Measurements from ENCODE around the gene GDAP1L1.
"Not testable (repeated sequence)": the region's sequence is repeated elsewhere in the genome, so short reads cannot be mapped to it uniquely, and the experiment has no call there.

The GDAP1L1 gene

DNA sequence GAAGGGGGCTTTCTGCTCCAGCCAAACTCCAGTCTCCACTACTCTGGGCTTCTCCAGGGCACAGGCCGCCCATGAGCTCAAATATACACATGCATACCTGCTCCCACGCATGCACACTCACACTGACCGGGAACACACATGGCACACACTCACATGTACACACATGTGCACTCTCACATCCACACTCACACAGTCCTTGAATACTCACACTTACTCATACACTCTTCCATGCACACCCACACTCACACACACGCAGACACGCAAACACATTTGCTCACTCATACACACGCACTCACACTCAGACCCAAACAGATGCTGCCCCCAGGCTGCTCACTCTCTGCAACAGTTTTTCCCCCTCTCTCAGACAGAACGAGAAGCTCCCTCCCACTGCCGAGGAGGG is 7.0 kb downstream of the GDAP1L1 start:
- no peak for DNase-seq (ENCODE audit: low read depth in 2 of 2)

GRCh38 chr20:44255942-44256341 is 8.8 kb downstream of the GDAP1L1 start:
- DNase-seq (ENCODE audit: low read depth in 2 of 2), result no peak

DNA sequence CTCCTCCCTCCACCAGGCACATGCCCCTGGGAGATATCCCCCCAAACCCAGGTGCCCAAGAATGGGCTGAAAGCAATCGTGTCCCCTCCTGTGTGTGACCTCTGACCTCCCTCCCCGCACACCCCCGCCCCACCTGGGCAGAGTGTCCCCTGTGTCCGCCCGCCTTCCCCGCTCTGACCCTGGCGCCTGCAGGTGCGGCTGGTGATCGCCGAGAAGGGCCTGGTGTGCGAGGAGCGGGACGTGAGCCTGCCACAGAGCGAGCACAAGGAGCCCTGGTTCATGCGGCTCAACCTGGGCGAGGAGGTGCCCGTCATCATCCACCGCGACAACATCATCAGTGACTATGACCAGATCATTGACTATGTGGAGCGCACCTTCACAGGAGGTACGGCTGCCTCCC is 9.9 kb downstream of the GDAP1L1 start:
- DNase-seq (ENCODE audit: low read depth in 2 of 2), result no peak

DNA sequence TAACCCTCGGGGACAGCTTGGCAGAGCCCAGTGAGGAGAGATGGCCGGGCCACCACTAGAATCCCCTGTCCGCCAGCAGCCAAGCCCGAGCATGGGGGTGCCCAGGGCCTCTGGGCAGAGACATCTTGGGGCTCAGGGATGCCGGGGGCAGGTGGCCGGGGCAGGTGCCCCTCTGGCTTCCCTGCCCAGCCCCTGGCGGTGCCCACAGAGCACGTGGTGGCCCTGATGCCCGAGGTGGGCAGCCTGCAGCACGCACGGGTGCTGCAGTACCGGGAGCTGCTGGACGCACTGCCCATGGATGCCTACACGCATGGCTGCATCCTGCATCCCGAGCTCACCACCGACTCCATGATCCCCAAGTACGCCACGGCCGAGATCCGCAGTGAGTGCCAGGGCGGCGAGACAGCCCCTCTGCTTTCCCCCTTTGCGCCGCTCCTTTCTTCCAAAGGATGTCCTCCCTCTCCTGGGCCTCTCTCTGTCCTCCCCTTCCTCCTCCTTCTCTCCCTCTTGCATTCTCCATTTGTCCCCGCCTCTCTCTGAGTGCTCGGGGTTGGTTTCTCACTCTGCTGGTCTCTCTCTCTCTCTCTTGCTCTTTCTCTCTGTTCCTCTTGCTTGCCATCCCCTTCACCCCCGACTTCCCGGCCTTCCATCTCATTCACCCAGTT is 11.2 kb downstream of the GDAP1L1 start:
- DNase-seq (ENCODE audit: low read depth in 2 of 2), result no peak

GRCh38 chr20:44264287-44264686 is 17.2 kb downstream of the GDAP1L1 start:
- no peak for DNase-seq (ENCODE audit: low read depth in 2 of 2)

GRCh38 chr20:44268802-44269201 is 21.7 kb downstream of the GDAP1L1 start:
- no peak for DNase-seq (ENCODE audit: low read depth in 2 of 2)

- no peak for DNase-seq (ENCODE audit: low read depth in 2 of 2)
Measured at GRCh38 chr20:44271915-44272663, 25.0 kb downstream of the GDAP1L1 start.

DNA sequence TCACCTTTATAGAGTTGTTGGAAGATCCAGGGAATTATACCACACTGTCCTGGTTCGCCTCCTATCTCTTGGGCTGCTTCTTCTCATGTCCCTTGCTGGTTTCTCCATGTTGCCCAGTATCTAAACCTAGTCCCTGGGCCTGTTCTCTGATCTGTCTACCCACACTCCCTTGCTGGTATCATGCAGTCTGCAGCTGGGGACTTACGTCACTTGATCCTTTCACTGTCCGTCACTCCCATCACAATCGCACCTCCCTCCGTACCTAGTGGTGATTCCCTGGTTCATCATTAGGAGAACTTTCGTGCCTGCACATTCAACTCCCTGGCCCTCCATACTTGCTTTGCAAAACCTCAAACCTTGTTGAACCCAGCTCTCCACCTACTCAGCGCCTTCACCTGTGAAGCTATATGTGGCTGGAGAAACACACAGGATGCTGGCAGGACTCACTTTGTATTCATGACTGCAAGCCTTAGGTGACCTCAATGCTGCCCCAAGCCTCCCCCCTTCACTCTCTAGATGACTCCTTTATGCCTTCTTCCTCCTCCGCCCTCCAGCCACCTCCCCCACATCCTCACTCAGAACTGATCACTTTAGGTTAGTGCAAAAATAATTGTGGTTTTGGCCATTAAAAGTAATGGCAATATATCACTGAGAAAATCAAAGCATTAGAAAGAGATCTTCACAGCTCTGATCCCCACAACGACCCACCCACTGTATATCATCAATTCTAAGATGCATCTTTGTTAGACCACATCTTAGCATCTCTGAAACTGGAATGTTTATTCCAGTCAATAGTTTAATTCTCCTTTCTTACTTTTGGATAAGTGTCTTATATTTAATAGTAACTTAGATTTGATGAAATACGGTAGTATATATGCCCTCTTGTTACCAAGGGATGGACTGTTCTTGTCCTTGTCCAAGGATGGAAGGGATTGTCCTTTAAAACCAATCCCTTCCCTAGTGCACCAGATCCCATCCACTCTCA is 26.4 kb downstream of the GDAP1L1 start:
- no peak for DNase-seq (ENCODE audit: low read depth in 2 of 2)

GRCh38 chr20:44274303-44275017 is 27.4 kb downstream of the GDAP1L1 start:
- no peak for DNase-seq (ENCODE audit: low read depth in 2 of 2)

- DNase-seq (ENCODE audit: low read depth in 2 of 2), result no peak
Measured at GRCh38 chr20:44279228-44279627, 32.1 kb downstream of the GDAP1L1 start.

DNA sequence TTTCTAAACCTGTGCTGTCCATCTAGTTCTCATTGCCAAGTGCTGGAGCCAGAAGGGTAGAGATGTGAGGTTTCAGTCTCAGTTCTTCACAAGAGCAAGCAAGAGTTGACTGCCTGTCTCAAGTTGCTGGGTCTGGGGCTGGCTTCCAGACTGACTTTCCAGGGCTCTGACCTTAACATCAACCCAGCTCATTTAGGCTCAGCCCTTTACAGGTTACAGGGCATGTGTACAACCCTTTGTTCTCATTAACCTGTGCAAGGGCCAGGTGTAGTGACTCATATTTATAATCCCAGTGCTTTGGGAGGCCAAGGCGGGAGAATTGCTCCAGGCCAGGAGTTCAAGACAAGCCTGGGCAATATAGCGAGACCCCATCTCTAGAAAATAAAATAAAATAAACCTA is 33.3 kb downstream of the GDAP1L1 start:
- no peak for DNase-seq (ENCODE audit: low read depth in 2 of 2)

- no peak for DNase-seq (ENCODE audit: low read depth in 2 of 2)
Measured at GRCh38 chr20:44282192-44282591, 35.1 kb downstream of the GDAP1L1 start.

DNA sequence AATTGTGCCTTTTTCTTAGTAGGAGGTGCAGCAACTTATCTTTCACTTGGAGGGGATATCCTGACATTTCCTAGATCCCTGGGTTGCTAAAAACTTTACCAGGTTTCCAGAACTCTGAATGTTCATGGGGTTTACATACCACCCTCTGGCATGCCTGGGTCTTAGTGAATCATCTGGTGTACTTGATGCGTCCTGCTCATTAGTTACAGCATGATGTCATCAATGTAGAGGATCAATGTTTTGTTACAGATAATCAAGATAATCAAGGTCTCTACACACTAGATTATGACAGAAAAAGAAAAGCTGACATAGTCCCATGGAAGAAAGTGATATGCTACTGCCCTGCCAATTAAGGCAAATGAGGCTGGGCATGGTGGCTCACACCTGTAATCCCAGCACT is 36.9 kb downstream of the GDAP1L1 start:
- DNase-seq (ENCODE audit: low read depth in 2 of 2), result no peak

DNA sequence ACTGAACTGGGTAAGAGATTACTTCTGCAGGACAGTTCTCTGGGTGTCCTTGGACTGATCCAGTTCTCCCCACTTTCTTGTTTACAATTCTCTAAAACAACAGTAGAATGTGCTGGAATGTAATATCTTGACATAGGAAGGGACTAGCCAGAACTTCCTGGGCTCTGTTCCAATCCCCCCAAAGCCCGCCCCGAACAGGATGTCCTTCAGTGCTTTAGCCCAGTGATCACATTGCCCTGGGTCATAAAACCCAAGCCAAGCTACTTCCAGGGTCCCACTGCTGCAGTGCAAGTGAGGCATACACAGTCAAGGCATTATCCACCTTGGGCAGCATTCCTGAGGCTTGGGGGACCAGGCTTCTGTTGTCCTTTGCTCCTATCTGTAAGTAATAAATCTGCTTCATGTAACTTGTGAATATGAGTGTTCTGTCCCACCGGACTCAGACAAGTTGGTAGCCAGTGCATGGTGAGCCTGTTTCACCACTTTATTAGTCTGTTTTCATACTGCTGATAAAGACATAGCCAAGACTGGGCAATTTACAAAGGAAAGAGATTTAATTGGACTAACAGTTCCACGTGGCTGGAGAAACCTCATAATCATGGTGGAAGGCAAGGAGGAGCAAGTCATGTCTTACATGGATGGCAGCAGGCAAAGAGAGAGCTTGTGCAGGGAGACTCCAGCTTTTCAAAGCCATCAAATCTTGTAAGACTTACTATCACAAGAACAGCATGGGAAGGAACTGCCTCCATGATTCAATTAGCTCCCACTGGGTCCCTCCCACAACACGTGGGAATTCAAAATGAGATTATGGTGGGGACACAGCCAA is 40.4 kb downstream of the GDAP1L1 start:
- DNase-seq (ENCODE audit: low read depth in 2 of 2), result no peak

- no peak for DNase-seq (ENCODE audit: low read depth in 2 of 2)
Measured at GRCh38 chr20:44288252-44288651, 41.1 kb downstream of the GDAP1L1 start.

- DNase-seq (ENCODE audit: low read depth in 2 of 2), result no peak
Measured at GRCh38 chr20:44291754-44292153, 44.6 kb downstream of the GDAP1L1 start.

DNA sequence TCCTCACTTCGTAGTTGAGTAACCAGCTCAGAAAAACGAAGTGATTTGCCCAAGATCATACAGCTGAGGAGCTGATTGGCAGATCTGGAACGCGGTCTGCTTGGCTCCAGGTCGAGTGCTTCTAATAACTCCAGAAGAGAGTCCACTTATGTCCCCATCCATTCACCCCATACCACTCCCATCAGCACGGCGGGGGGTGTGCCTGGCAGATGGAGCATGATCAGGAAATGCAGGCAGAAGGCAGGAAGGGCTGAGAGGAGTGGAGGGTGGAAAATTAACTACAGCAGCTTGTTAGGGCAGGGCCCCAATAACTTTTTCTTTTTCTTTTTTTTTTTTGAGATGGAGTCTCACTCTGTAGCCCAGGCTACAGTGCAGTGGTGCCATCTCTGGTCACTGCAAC is 48.9 kb downstream of the GDAP1L1 start:
- DNase-seq (ENCODE audit: low read depth in 2 of 2), result no peak

DNA sequence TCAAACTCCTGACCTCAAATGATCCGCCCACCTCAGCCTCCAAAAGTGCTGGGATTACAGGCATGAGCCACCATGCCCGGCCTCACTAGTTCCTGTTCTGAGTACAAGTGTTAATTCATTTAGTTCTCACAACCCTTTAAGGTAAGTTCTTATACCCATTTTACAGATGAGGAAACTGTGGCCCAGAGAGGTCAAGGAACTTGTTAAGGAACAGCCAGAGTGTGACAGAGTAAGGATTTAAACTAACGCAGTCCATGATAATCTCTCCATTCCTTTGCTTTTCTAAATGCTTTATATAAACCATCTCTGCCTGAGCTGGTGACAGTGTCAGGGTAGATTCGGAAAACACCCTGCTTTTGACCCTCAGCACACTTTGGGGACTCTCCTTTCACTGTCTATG is 50.6 kb downstream of the GDAP1L1 start:
- DNase-seq (ENCODE audit: low read depth in 2 of 2), result no peak

- DNase-seq (ENCODE audit: low read depth in 2 of 2), result not testable (repeated sequence)
Measured at GRCh38 chr20:44299011-44299535, 52.0 kb downstream of the GDAP1L1 start.

- no peak for DNase-seq (ENCODE audit: low read depth in 2 of 2)
Measured at GRCh38 chr20:44301285-44301684, 54.2 kb downstream of the GDAP1L1 start.
